Parathyroid adenoma (tissue), 2 donors: ENCODE data around the gene CERT1.

Experiments
- H2AFZ ChIP-seq: fragments of 300-600 bp; sonication (generic); one replicate; pipeline ENCODE4 v1.7.0; 2017; ENCODE audit warnings: antibody characterized with exemption, mild to moderate bottlenecking
- H3K27ac ChIP-seq: fragments of 300-600 bp; sonication (generic); one replicate; pipeline ENCODE4 v1.7.0; 2017
- H3K27me3 ChIP-seq: fragments of 300-600 bp; sonication (generic); one replicate; pipeline ENCODE4 v1.7.0; 2017; ENCODE audit warnings: low read length; ENCODE audit not compliant: control insufficient read depth, insufficient read depth
- H3K36me3 ChIP-seq: fragments of 300-600 bp; sonication (generic); one replicate; pipeline ENCODE4 v1.7.0; 2017; ENCODE audit warnings: low read length; ENCODE audit not compliant: control insufficient read depth, insufficient read depth
- H3K4me1 ChIP-seq: fragments of 300-600 bp; sonication (generic); one replicate; pipeline ENCODE4 v1.7.0; 2017; ENCODE audit warnings: control low read depth
- H3K4me2 ChIP-seq: fragments of 300-600 bp; sonication (generic); one replicate; pipeline ENCODE4 v1.7.0; 2017; ENCODE audit warnings: low read length
- H3K4me3 ChIP-seq: fragments of 300-600 bp; sonication (generic); one replicate; pipeline ENCODE4 v1.7.0; 2017; ENCODE audit warnings: low read depth, low read length
- H3K79me2 ChIP-seq: fragments of 300-600 bp; sonication (generic); one replicate; pipeline ENCODE4 v1.7.0; 2017; ENCODE audit warnings: control low read depth
- H3K9ac ChIP-seq: fragments of 300-600 bp; sonication (generic); one replicate; pipeline ENCODE4 v1.7.0; 2017; ENCODE audit warnings: mild to moderate bottlenecking
- H3K9me3 ChIP-seq: fragments of 300-600 bp; sonication (generic); one replicate; pipeline ENCODE4 v1.7.0; 2017; ENCODE audit warnings: low read length; ENCODE audit not compliant: control insufficient read depth
- TF ChIP-seq, protein P1 (sequence below): fragments of 300-600 bp; sonication (generic); IDR thresholded peaks from one replicate; pipeline ENCODE4 v1.7.0; 2017; ENCODE audit warnings: antibody characterized with exemption, mild to moderate bottlenecking
- donor health status: primary hyperparathyroidism.

CERT1 gene

GRCh38 chr5:75512383-75513074, 1.1 kb upstream of the CERT1 start:
- no peak overlapping the region for H3K9ac ChIP-seq
- no peaks in the 10 kb centered on the region for H3K36me3 ChIP-seq
- H3K27me3 ChIP-seq = no peaks in the 10 kb centered on the region
- peak overlapping the region; percentile 94 for H3K4me3 ChIP-seq
- peaks cover 13% of the 10 kb centered on the region for H3K4me1 ChIP-seq
- H3K79me2 ChIP-seq = peaks cover 68% of the 10 kb centered on the region
- TF ChIP-seq, protein P1, sequence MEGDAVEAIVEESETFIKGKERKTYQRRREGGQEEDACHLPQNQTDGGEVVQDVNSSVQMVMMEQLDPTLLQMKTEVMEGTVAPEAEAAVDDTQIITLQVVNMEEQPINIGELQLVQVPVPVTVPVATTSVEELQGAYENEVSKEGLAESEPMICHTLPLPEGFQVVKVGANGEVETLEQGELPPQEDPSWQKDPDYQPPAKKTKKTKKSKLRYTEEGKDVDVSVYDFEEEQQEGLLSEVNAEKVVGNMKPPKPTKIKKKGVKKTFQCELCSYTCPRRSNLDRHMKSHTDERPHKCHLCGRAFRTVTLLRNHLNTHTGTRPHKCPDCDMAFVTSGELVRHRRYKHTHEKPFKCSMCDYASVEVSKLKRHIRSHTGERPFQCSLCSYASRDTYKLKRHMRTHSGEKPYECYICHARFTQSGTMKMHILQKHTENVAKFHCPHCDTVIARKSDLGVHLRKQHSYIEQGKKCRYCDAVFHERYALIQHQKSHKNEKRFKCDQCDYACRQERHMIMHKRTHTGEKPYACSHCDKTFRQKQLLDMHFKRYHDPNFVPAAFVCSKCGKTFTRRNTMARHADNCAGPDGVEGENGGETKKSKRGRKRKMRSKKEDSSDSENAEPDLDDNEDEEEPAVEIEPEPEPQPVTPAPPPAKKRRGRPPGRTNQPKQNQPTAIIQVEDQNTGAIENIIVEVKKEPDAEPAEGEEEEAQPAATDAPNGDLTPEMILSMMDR = no peak
- H3K9me3 ChIP-seq = no peaks in the 10 kb centered on the region
- H3K27ac ChIP-seq = peak overlapping the region; percentile 89
- H2AFZ ChIP-seq = peak overlapping the region; percentile 96
- peak overlapping the region; percentile 83 for H3K4me2 ChIP-seq

GRCh38 chr5:75510836-75511434, 494 bp downstream of the CERT1 start:
- TF ChIP-seq, protein P1 = no peak
- Histone ChIP-seq H3K4me1 (peaks cover 13% of the 10 kb centered on the region), H3K9me3 (no peaks in the 10 kb centered on the region), H3K27ac (peak overlapping the region; percentile 89), H3K79me2 (peaks cover 64% of the 10 kb centered on the region), H3K27me3 (no peaks in the 10 kb centered on the region), H2AFZ (peak overlapping the region; percentile 96), H3K4me3 (peak overlapping the region; percentile 90), H3K4me2 (peak overlapping the region; percentile 79), H3K36me3 (no peaks in the 10 kb centered on the region), H3K9ac (peak overlapping the region; percentile 90)

GRCh38 chr5:75510417-75510835, 1.0 kb downstream of the CERT1 start:
- Histone ChIP-seq H3K4me2 (peak overlapping the region; percentile 79), H3K4me1 (peaks cover 13% of the 10 kb centered on the region), H2AFZ (peak overlapping the region; percentile 96), H3K27ac (peak overlapping the region; percentile 89), H3K4me3 (peak overlapping the region; percentile 90), H3K36me3 (no peaks in the 10 kb centered on the region), H3K9ac (no peak overlapping the region), H3K9me3 (no peaks in the 10 kb centered on the region), H3K27me3 (no peaks in the 10 kb centered on the region), H3K79me2 (peaks cover 59% of the 10 kb centered on the region)
- TF ChIP-seq, protein P1 = no peak

DNA sequence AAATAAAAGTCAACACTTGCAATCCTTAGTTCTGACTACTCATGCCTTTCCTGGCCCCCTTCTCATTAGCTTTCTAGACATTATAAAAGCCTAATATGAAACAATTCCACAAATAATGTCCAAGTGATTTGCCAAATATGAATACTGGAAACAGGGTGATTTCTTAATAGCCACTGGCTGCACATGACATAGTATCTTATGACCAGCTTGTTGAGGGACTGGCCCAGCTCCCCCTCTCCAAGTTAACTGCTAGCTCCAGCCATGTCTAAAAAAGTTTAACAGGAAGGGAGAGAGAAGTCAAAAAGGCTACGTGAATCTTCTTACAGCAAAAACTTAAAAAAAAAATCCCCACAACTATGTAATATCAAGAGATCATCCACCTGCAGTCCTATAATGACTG, 1.5 kb downstream of the CERT1 start:
- TF ChIP-seq, protein P1 = no peak
- H2AFZ ChIP-seq = no peak overlapping the region

More for the DNA sequence above, 1.5 kb downstream of the CERT1 start:
- H3K9ac ChIP-seq = no peak overlapping the region
- H3K79me2 ChIP-seq = peaks cover 56% of the 10 kb centered on the region
- H3K4me2 ChIP-seq = peak overlapping the region; percentile 79
- no peaks in the 10 kb centered on the region for H3K36me3 ChIP-seq
- no peaks in the 10 kb centered on the region for H3K27me3 ChIP-seq
- no peak overlapping the region for H3K27ac ChIP-seq
- no peaks in the 10 kb centered on the region for H3K9me3 ChIP-seq
- H3K4me3 ChIP-seq = peak overlapping the region; percentile 90
- peaks cover 13% of the 10 kb centered on the region for H3K4me1 ChIP-seq
